HepG2 (cell line): ENCODE results near the gene SPDYE16.
"Not testable (repeated sequence)": the region's sequence is repeated elsewhere in the genome, so short reads cannot be mapped to it uniquely, and the experiment has no call there.

ENCODE experiments used
- HDAC6 ChIP-seq: fragments of 200-600 bp; sonication (generic); IDR thresholded peaks from 2 replicates; pipeline ENCODE4 v1.7.0; 2017; ENCODE audit warnings: mild to moderate bottlenecking, antibody characterized with exemption, low read length, low read depth
- HMG20B ChIP-seq: conservative IDR thresholded peaks from 2 replicates; pipeline ENCODE4 v1.6.1; 2016; ENCODE audit warnings: missing genetic modification reagents, missing compliant biosample characterization
- KLF12 ChIP-seq: sonication (generic); formaldehyde crosslinking; IDR thresholded peaks from 2 replicates; pipeline ENCODE4 v1.4.0; 2020; ENCODE audit warnings: missing genetic modification reagents, borderline replicate concordance
- NFYC ChIP-seq: IDR thresholded peaks from 2 replicates; pipeline ENCODE4 v1.6.1; 2016; ENCODE audit warnings: missing genetic modification reagents, missing compliant biosample characterization
- POLR2A ChIP-seq, 2 experiments: IDR thresholded peaks; 2 replicates each; pipeline ENCODE4 v1.6.1; 2011; ENCODE audit warnings: low read depth in 2 of 2, low read length in 2 of 2, mild to moderate bottlenecking in 1 of 2, moderate library complexity in 1 of 2; ENCODE audit not compliant: insufficient read depth in 1 of 2
- SCMH1 ChIP-seq: sonication (generic); formaldehyde crosslinking; IDR thresholded peaks from 2 replicates; pipeline ENCODE4 v1.9.0; 2021; ENCODE audit warnings: missing genetic modification reagents, mild to moderate bottlenecking, borderline replicate concordance
- TBL1XR1 ChIP-seq: fragments of 150-350 bp; IDR thresholded peaks from 2 replicates; pipeline ENCODE4 v1.6.1; 2014; ENCODE audit warnings: borderline replicate concordance, low read length; ENCODE audit not compliant: partially characterized antibody
- TP53 ChIP-seq: sonication (generic); formaldehyde crosslinking; conservative IDR thresholded peaks from 2 replicates; pipeline ENCODE4 v1.4.0; 2020; ENCODE audit warnings: missing genetic modification reagents
- ZEB1 ChIP-seq: IDR thresholded peaks from 2 replicates; pipeline ENCODE4 v1.6.1; 2012; ENCODE audit warnings: mild to moderate bottlenecking, low read depth, inconsistent platforms; ENCODE audit not compliant: insufficient replicate concordance
- ZNF274 ChIP-seq: sonication (generic); formaldehyde crosslinking; IDR thresholded peaks from 2 replicates; pipeline ENCODE4 v1.5.1; 2020; ENCODE audit warnings: mild to moderate bottlenecking, missing genetic modification reagents
- ZNF430 ChIP-seq: sonication (generic); formaldehyde crosslinking; IDR thresholded peaks from 2 replicates; pipeline ENCODE4 v1.9.0; 2021; ENCODE audit warnings: mild to moderate bottlenecking, missing genetic modification reagents
- ZNF432 ChIP-seq: sonication (generic); formaldehyde crosslinking; IDR thresholded peaks from 2 replicates; pipeline ENCODE4 v1.5.0; 2020; ENCODE audit warnings: missing genetic modification reagents, mild to moderate bottlenecking, borderline replicate concordance
- TF ChIP-seq, protein P1 (sequence below): sonication (generic); formaldehyde crosslinking; IDR thresholded peaks from 2 replicates; pipeline ENCODE4 v1.5.0; 2020; ENCODE audit warnings: mild to moderate bottlenecking, missing genetic modification reagents, moderate library complexity

DNA sequence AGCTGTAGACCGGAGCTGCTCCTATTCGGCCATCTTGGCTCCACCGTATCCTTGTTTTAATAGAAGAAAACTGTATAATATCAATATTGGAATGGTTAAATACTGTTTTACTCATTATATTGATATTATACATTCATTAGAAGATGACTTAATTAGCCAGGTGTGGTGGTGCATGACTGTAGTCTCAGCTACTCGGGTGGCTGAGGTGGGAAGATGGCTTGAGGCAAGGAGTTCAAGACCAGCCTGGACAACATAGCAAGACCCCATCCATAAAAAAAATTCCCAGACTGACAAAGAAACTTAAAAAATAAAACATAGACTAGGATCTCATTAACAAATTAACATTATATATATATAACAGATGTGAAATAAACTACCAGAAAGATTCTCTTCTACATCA lies 24.2 kb upstream of the SPDYE16 start:
- not testable (repeated sequence) for TF ChIP-seq KLF12 (CRISPR knock-in tag); SCMH1; TBL1XR1; NFYC (CRISPR knock-in tag); ZEB1; HMG20B (CRISPR knock-in tag); ZNF430 (CRISPR knock-in tag); ZNF274 (CRISPR knock-in tag); HDAC6; TP53 (CRISPR knock-in tag); ZNF432 (CRISPR knock-in tag); POLR2A (IDR thresholded peaks at IDR 0.05; ENCODE audit: insufficient read depth in 1 of 2, low read depth in 2 of 2, low read length in 2 of 2)
- TF ChIP-seq, protein P1, sequence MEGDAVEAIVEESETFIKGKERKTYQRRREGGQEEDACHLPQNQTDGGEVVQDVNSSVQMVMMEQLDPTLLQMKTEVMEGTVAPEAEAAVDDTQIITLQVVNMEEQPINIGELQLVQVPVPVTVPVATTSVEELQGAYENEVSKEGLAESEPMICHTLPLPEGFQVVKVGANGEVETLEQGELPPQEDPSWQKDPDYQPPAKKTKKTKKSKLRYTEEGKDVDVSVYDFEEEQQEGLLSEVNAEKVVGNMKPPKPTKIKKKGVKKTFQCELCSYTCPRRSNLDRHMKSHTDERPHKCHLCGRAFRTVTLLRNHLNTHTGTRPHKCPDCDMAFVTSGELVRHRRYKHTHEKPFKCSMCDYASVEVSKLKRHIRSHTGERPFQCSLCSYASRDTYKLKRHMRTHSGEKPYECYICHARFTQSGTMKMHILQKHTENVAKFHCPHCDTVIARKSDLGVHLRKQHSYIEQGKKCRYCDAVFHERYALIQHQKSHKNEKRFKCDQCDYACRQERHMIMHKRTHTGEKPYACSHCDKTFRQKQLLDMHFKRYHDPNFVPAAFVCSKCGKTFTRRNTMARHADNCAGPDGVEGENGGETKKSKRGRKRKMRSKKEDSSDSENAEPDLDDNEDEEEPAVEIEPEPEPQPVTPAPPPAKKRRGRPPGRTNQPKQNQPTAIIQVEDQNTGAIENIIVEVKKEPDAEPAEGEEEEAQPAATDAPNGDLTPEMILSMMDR (CRISPR knock-in tag), result not testable (repeated sequence)
